Measurements from ENCODE around the gene GFI1. TPM values are rescaled to one million over a fixed set of nuclear protein-coding genes. Genes with fewer than 3 reads are reported as not detected.

The GFI1 gene
- total and polyA plus RNA-seq, 2 of the 8 experiments (the other 6 are each of a cell fraction or from before 2014, with no cell fraction given): 0.08 to 0.17 TPM

- no peak overlapping the region for H3K4ac ChIP-seq (replicated peaks; ENCODE audit: insufficient read length, low read depth, low read length)
- H3K4me1 ChIP-seq (replicated peaks in 1 of 4; ENCODE audit: control insufficient read depth in 3 of 4, insufficient read depth in 4 of 4, low read length in 3 of 4): no peaks in the 10 kb centered on the region
- no peak overlapping the region for H3K56ac ChIP-seq (replicated peaks; ENCODE audit: insufficient read length, low read depth, low read length)
- no peak overlapping the region for H2BK15ac ChIP-seq (ENCODE audit: low read length)
- H3K9me3 ChIP-seq (ENCODE audit: insufficient read depth in 2 of 2, low read depth in 1 of 2, low read length in 1 of 2): no peaks in the 10 kb centered on the region
- no peak overlapping the region for H3K4me2 ChIP-seq (ENCODE audit: insufficient read depth in 1 of 2, low read depth in 2 of 2, low read length in 2 of 2)
- H4K20me1 ChIP-seq (replicated peaks in 1 of 2; ENCODE audit: control insufficient read depth in 1 of 2, insufficient read depth in 2 of 2, low read length in 2 of 2): no peaks in the 10 kb centered on the region
- WGBS, 2 experiments (ENCODE audit: extremely low coverage in 1 of 2, insufficient coverage in 1 of 2, insufficient read length in 1 of 2, insufficient replicate concordance in 2 of 2, low coverage in 1 of 2, low lambda C conversion rate in 2 of 2, missing lambda C conversion rate in 1 of 2): 95% methylated on average over 2 of the region's 2 CpGs; no CpG with 5 or more reads in 1 of the 2 experiments
- no peaks in the 10 kb centered on the region for H3K79me2 ChIP-seq (ENCODE audit: control insufficient read depth in 1 of 2, insufficient read depth in 2 of 2, low read length in 2 of 2)
- no peak overlapping the region for H3K9ac ChIP-seq (replicated peaks in 1 of 4; ENCODE audit: extremely low read depth in 1 of 4, low read depth in 3 of 4, low read length in 3 of 4)
- no peak overlapping the region for H4K8ac ChIP-seq (ENCODE audit: extremely low read depth, insufficient read depth, low read length)
- no peak overlapping the region for H2AK5ac ChIP-seq (ENCODE audit: low read depth, low read length)
- DNase-seq (ENCODE audit: low read depth in 1 of 2, low spot score in 2 of 2): no peak
- H3K23ac ChIP-seq (ENCODE audit: insufficient read length): no peak overlapping the region
- no peaks in the 10 kb centered on the region for H3K79me1 ChIP-seq (ENCODE audit: low read depth, low read length)
- ChIA-PET POLR2A (ENCODE audit: partially characterized antibody) (no interaction called here), CTCF (ENCODE audit: partially characterized antibody) (no interaction called here)
- H2AFZ ChIP-seq (ENCODE audit: low read length): no peak overlapping the region
- no peak overlapping the region for H2BK20ac ChIP-seq (ENCODE audit: low read length)
- H3K14ac ChIP-seq (ENCODE audit: insufficient read length): no peak overlapping the region
- no peaks in the 10 kb centered on the region for H3K27me3 ChIP-seq (replicated peaks in 1 of 4; ENCODE audit: control insufficient read depth in 3 of 4, extremely low read depth in 1 of 4, insufficient read depth in 3 of 4, low read length in 3 of 4)
- H2BK5ac ChIP-seq (ENCODE audit: low read depth, low read length): no peak overlapping the region
- H4K5ac ChIP-seq (ENCODE audit: insufficient read length, low read depth, low read length): no peak overlapping the region
- H3K23me2 ChIP-seq (ENCODE audit: low read depth, low read length): no peaks in the 10 kb centered on the region
- H3K4me3 ChIP-seq (ENCODE audit: extremely low read depth in 1 of 4, insufficient read depth in 2 of 4, low read depth in 3 of 4, low read length in 4 of 4): no peak overlapping the region
- H2BK120ac ChIP-seq (replicated peaks; ENCODE audit: low read depth, low read length): no peak overlapping the region
- no peak overlapping the region for H3K27ac ChIP-seq (ENCODE audit: low read depth, low read length)
- H4K91ac ChIP-seq (replicated peaks; ENCODE audit: insufficient read length, low read length): no peak overlapping the region
- no peak overlapping the region for H3K18ac ChIP-seq (ENCODE audit: extremely low read depth, low read length)
- no peaks in the 10 kb centered on the region for H3K36me3 ChIP-seq (ENCODE audit: control insufficient read depth in 2 of 4, insufficient read depth in 4 of 4, low read length in 3 of 4)
- H2BK12ac ChIP-seq (ENCODE audit: low read depth, low read length): no peak overlapping the region
- no peak for FAIRE-seq
- TF ChIP-seq NRF1 (IDR thresholded peaks at IDR 0.05; ENCODE audit: low read depth, low read length) (no peak), EP300 (IDR thresholded peaks at IDR 0.05; ENCODE audit: borderline replicate concordance in 1 of 2, low read depth in 2 of 2, low read length in 2 of 2) (no peak), GABPA (IDR thresholded peaks at IDR 0.05; ENCODE audit: borderline replicate concordance, insufficient read depth, low read length) (no peak), USF2 (IDR thresholded peaks at IDR 0.05; ENCODE audit: low read length) (no peak), TBP (IDR thresholded peaks at IDR 0.05; ENCODE audit: low read depth, low read length) (no peak)
Measured at GRCh38 chr1:92458146-92458545, 28.6 kb downstream of the GFI1 start.

All from H1 (cell line).